Measurements from ENCODE around the gene MLPH. TPM values are rescaled to one million over a fixed set of nuclear protein-coding genes. Genes with fewer than 3 reads are reported as not detected.

The MLPH gene
- total RNA-seq, 1 donor from 2014 or later = 0.20 TPM

DNA sequence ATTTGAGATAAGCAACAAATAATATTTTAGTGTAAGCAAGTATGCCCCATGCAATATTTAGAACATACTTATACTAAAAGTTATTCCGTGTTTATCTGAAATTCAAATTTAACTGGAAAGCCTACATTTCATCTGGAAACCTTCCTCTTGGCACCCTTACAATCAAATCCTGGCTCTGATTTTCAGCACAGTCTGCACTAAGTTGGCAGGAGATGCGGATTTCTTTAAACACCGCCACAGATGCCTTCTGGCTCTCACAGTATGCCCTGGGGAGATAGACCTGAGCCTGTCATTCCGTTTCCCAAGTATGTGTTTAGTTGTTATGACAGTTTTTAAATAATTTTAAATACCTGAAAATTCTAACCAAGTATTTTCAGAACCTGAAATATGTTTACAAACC, 7.3 kb upstream of the MLPH start:
- no peak for DNase-seq (ENCODE audit: low read depth in 2 of 2)

DNA sequence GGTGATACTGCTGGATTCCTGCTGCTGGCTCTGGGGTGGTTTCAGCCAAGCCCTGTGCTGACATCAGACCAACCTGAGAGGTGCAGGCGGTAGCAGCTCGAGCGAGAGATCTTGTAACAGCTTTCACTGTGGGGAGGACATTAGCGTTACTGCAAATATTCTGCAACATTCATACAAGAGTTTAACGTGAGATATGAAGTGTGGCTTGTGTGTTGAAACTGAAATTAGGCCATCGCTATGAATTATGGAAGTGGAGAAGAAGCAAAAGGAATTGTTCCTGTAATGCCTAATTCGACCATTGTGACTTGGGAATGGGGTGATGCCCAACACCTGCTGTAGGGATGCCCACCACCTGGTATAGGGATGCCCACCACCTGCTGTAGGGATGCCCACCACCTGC, 6.5 kb upstream of the MLPH start:
- DNase-seq (ENCODE audit: low read depth in 2 of 2) = no peak

GRCh38 chr2:237480988-237481525, 6.0 kb upstream of the MLPH start:
- DNase-seq (ENCODE audit: low read depth in 2 of 2) = no peak

DNA sequence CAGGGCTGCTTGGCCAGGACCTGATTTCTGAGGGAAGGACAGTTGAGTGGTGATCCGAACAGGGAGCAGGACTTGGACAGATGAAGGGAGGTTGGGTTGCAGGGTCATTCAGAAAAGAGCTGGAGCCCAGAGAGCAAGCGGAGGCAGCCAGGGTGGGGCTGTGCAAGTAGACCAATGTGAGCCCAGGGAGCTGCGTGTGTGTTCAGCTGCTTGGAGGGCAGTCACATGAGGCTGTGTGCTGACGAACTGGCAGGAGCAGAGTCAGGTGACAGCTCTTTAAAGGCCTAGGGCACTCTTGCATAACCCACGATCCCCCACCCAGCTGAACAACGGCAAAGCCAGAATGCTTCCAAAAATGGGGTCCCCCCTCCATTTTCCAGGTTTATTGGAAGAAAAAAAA, 4.6 kb upstream of the MLPH start:
- DNase-seq (ENCODE audit: low read depth in 2 of 2) = peak in 1 of 2 donors; percentile 31

DNA sequence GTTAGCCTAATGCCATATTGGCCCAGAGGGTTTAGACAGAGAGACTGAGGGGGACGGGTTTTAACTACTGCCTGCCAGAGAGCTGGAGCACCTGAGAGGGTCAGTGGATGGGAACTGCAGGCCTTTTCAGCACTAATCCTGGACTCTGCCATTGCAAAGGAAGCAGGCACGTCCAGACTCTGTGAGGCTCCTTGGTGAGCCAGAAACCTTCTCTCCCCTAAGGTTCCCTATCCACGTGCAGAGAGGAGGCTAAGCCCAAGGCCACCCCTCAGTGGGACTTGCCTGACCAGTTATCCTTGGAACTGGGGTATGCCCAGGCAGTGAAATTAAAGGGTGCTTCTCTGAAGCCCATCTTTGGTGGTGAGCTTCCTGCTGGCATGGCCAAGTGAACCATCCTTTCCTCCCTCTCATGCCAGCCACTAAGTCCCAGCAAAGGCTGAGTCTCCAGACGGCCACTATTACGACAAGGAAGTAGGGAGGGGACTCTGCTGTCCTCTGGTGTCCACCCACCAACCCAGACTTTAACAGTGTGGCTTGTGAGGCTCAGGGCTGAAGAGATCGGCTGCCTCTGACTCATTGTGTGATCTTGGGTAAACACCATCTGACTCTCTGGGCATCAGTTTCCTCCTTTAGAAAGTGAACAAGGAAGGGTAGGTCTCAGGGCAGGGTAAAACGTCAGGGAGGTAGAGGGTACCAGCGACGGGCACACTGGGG, 3.9 kb upstream of the MLPH start:
- peak in 1 of 2 donors; percentile 89 for DNase-seq (ENCODE audit: low read depth in 2 of 2)

GRCh38 chr2:237485304-237485703, 1.7 kb upstream of the MLPH start:
- no peak for DNase-seq (ENCODE audit: low read depth in 2 of 2)

DNA sequence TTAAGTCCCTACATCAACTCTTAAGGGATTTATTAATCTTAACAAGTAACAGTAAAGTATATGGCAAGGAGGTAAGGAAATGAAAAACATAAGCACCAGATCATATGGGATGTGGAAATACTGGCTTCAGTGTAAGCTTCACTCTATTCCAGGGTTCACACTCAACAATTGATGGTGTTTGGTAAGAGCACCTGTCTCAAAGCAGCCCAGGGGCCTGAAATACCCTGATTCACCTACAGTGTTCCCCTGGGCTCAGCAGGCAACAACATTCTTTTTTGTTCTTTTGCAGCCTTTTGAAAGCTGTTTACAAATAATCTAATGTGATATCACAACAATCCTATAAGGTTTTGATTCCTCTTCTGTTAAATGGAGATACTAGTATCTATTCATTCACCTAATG, 1.2 kb upstream of the MLPH start:
- no peak for DNase-seq (ENCODE audit: low read depth in 2 of 2)

GRCh38 chr2:237486334-237486818, 675 bp upstream of the MLPH start:
- DNase-seq (ENCODE audit: low read depth in 2 of 2) = no peak

DNA sequence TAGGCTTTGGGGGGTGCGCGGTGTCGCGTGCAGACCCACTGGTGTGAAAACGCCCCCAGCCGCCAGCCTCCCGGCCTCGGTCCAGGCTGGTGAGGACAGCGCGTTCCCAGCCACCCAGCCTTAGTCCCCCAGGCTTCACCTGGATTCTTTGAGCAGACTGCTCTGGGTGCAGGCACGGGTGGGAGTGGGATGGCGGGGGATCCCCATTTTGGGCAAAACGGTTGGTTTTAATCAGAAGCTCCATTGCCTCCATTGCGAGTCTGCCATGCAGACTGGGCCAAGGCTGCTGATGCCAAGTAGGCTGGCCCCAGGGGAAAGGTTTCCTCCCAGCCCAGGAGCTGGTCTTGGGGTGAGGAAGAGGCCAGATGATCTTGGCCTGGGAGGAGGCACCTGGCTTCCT, 445 bp downstream of the MLPH start:
- no peak for DNase-seq (ENCODE audit: low read depth in 2 of 2)

GRCh38 chr2:237488295-237488694, 1.2 kb downstream of the MLPH start:
- no peak for DNase-seq (ENCODE audit: low read depth in 2 of 2)

GRCh38 chr2:237488901-237489860, 2.1 kb downstream of the MLPH start:
- peak in 1 of 2 donors; percentile 46 for DNase-seq (ENCODE audit: low read depth in 2 of 2)

DNA sequence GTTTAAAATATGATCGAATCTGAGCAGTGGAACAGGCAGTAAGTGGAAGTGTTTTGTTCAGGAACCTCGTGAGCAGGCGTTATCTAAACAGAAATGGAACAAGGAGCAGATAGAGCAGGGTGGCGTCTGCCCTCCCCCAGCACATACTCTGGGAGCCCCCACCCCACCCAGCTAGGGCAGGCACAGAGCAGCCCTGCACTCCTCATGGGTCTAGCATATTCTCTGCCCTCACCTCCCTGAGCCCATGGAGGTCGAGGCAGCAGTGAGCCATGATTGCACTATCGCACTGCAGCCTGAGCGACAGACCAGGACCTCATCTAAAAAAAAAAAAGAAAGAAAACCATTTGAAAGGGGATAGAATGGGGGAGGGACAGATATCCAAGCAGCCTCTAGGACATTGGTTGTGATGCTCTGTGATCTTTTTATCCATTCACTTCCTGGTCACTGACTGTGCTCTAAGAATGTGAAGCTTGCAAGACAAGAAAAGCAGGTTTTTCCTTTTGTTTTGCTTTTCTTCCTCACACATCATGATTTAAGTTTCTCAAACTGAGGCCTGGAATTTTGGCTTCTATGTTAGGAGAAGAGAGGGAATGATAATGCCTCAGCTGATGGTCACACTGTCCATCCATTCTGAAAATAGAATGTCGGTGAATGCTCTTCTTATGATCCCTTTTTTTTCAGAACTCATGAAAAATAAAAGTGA, 3.1 kb downstream of the MLPH start:
- no peak for DNase-seq (ENCODE audit: low read depth in 2 of 2)

DNA sequence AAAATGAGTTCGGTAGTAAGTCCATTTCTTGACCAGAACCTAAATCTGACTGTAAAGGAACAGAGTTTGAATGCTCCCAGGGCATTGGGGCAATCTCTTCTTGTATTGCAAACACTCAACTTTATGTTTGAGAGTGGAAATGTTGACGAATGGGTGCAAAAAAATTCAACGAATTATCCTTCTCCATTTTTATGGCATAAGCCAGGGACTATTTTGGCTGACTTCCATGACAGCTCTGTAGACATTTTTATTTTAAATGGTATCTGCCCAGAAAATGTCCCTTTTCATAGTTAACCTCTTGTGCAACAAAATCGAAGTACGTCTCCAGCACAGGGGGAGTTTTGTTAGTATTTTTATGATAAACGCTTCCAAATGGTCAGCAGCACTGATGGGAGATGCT, 3.7 kb downstream of the MLPH start:
- no peak for DNase-seq (ENCODE audit: low read depth in 2 of 2)

GRCh38 chr2:237491515-237492118, 4.6 kb downstream of the MLPH start:
- DNase-seq (ENCODE audit: low read depth in 2 of 2) = no peak

GRCh38 chr2:237492137-237492890, 5.3 kb downstream of the MLPH start:
- no peak for DNase-seq (ENCODE audit: low read depth in 2 of 2)

GRCh38 chr2:237494066-237494465, 7.0 kb downstream of the MLPH start:
- no peak for DNase-seq (ENCODE audit: low read depth in 2 of 2)

DNA sequence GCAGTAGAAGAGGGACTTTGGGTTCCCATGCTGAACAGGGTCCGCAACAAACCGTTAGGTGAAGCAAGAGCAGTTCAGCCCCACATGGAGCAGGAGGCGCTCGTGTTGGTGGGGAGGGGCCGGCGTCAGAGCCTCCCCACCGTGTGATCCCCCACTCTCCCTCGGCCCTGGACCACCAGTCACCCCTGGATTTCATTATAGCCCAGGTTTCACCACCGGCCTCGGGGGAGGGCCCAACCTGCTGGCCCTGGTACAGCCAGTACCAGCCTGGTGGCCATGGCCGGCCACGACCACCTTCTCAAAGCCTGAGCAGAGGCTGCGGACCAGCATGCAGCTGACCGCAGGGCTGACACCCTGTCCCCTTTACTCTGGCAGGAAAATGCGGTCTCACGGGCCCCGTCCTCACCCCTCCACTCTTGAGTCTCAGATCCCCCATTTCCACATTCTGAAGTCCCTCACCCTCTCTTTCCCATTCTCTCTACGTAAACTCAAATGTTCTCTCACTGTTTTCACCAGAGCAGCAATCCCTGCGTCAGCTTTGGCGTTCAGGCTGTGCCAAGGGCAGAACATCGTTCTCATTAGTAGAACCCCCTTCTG, 8.6 kb downstream of the MLPH start:
- no peak for DNase-seq (ENCODE audit: low read depth in 2 of 2)

DNA sequence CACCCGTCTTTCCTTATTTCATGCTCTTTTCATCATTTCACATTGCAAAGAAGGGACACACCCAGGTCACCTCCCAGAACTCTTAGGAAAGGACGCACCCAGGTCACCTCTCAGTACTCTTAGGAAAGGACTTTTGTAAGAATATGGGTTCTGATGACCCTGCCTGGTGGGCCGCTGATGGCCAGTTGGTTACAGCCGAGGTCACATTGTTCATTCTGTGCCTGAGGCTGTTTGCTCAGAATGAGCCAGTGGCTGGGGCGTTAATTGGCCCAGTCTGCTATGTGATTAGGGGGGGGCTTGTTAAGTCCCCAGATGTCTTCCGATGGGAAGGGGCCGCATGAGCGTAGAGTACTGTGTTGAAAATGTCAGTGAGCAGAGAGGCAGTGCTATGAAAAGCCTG, 9.4 kb downstream of the MLPH start:
- no peak for DNase-seq (ENCODE audit: low read depth in 2 of 2)

DNA sequence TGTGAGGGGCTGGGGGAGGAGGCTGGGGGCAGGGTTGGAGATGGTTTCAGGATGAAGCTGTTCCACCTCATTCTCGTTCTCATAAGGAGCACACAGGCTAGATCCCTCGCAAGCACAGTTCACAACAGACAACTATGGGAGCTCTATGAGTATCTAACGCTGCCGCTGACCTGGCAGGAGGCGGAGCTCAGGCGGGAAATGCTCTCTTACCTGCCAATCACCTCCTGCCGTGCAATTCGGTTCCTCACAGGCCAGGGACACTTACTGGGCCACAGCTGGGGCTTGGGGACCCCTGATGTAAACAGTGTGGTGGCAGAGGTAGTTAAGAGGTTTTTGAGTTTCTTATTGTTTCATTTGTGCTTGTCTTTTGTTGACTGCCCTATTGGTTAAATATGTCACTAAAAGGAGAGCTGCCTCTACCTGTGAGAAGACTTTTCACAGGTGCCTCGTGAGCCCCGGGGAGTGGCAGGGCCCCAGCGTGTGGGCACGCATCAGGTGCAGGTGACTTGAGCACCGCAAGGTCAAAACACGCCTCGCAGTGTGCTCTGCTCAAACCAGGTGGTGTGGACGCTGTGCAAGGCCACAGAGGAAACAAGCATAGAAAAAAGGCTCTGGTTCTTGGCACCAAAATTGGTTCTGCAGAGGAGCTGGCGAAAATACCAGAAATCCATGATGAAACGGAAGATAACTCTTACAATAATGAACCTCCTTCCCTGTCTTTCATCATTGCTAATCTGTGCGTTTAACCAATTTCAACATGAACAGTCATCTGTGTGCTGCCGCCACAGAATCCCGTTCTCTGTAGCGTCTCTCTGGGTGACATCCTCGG, 10.2 kb downstream of the MLPH start:
- no peak for DNase-seq (ENCODE audit: low read depth in 2 of 2)
